ENCODE measurements around the gene CHRNA7. TPM values are rescaled to one million over a fixed set of nuclear protein-coding genes. Genes with fewer than 3 reads are reported as not detected.

Gene CHRNA7
- total RNA-seq, 1 experiment from 2014 or later: 2.0 TPM

GRCh38 chr15:32067115-32067514, 36.8 kb downstream of the CHRNA7 start:
- no peak for DNase-seq (ENCODE audit: low read depth)

- DNase-seq (ENCODE audit: low read depth): no peak
Observed at GRCh38 chr15:32089851-32090359, 59.6 kb downstream of the CHRNA7 start.

- no peak for DNase-seq (ENCODE audit: low read depth)
Observed at GRCh38 chr15:32091505-32092380, 61.4 kb downstream of the CHRNA7 start.

GRCh38 chr15:32096213-32096612, 65.9 kb downstream of the CHRNA7 start:
- no peak for DNase-seq (ENCODE audit: low read depth)

GRCh38 chr15:32096916-32097617, 66.8 kb downstream of the CHRNA7 start:
- DNase-seq (ENCODE audit: low read depth): no peak

- no peak for DNase-seq (ENCODE audit: low read depth)
Observed at GRCh38 chr15:32098033-32098432, 67.7 kb downstream of the CHRNA7 start.

- no peak for DNase-seq (ENCODE audit: low read depth)
Observed at GRCh38 chr15:32099097-32099785, 68.9 kb downstream of the CHRNA7 start.

GRCh38 chr15:32099956-32100684, 69.8 kb downstream of the CHRNA7 start:
- DNase-seq (ENCODE audit: low read depth): no peak

- DNase-seq (ENCODE audit: low read depth): no peak
Observed at GRCh38 chr15:32104061-32104995, 74.0 kb downstream of the CHRNA7 start.

GRCh38 chr15:32105258-32106241, 75.2 kb downstream of the CHRNA7 start:
- no peak for DNase-seq (ENCODE audit: low read depth)

GRCh38 chr15:32106401-32107381, 76.4 kb downstream of the CHRNA7 start:
- DNase-seq (ENCODE audit: low read depth): no peak

GRCh38 chr15:32107477-32108080, 77.3 kb downstream of the CHRNA7 start:
- DNase-seq (ENCODE audit: low read depth): no peak

GRCh38 chr15:32108661-32109060, 78.3 kb downstream of the CHRNA7 start:
- no peak for DNase-seq (ENCODE audit: low read depth)

GRCh38 chr15:32112101-32112500, 81.8 kb downstream of the CHRNA7 start:
- DNase-seq (ENCODE audit: low read depth): no peak

GRCh38 chr15:32113224-32113623, 82.9 kb downstream of the CHRNA7 start:
- DNase-seq (ENCODE audit: low read depth): no peak

GRCh38 chr15:32117122-32117521, 86.8 kb downstream of the CHRNA7 start:
- DNase-seq (ENCODE audit: low read depth): no peak

GRCh38 chr15:32119286-32119685, 89.0 kb downstream of the CHRNA7 start:
- DNase-seq (ENCODE audit: low read depth): no peak
